Liver (tissue), 9 donors: Measurements from ENCODE around the gene CAMKMT. TPM values are rescaled to one million over a fixed set of nuclear protein-coding genes. Genes with fewer than 3 reads are reported as not detected.

Source experiments
- DNase-seq: peaks from one replicate; pipeline ENCODE4 v3.0.0-alpha.2; 2017; ENCODE audit warnings: low spot score
- H3K27ac ChIP-seq, 2 donors: one replicate each; pipeline ENCODE4 v1.7.0; 2013; ENCODE audit warnings: inconsistent platforms in 2 of 2, low read length in 2 of 2, control low read depth in 1 of 2, low read depth in 1 of 2, mild to moderate bottlenecking in 1 of 2
- H3K27me3 ChIP-seq, 4 donors: one replicate each; pipeline versions ENCODE4 v1.6.1 to v1.7.0; 2013; ENCODE audit warnings: low read length in 3 of 4, inconsistent platforms in 1 of 4, mild to moderate bottlenecking in 1 of 4, moderate library complexity in 1 of 4; ENCODE audit not compliant: control insufficient read depth in 4 of 4, insufficient read depth in 4 of 4
- H3K36me3 ChIP-seq, 4 donors: one replicate each; pipeline versions ENCODE4 v1.6.1 to v1.7.0; 2013; ENCODE audit warnings: low read length in 3 of 4, mild to moderate bottlenecking in 3 of 4, low read depth in 1 of 4, moderate library complexity in 1 of 4; ENCODE audit not compliant: control insufficient read depth in 4 of 4, insufficient read depth in 3 of 4
- H3K4me1 ChIP-seq, 4 donors: one replicate each; pipeline versions ENCODE4 v1.6.1 to v1.7.0; 2013; ENCODE audit warnings: low read length in 3 of 4, mild to moderate bottlenecking in 3 of 4, moderate library complexity in 1 of 4; ENCODE audit not compliant: control insufficient read depth in 4 of 4, insufficient read depth in 4 of 4
- H3K4me3 ChIP-seq, 3 donors: one replicate each; pipeline versions ENCODE4 v1.6.1 to v1.7.0; 2013; ENCODE audit warnings: low read length in 3 of 3, control low read depth in 1 of 3, low read depth in 1 of 3, mild to moderate bottlenecking in 1 of 3
- H3K9ac ChIP-seq, 2 donors: one replicate each; pipeline ENCODE4 v1.7.0; 2013; ENCODE audit warnings: low read length in 2 of 2, mild to moderate bottlenecking in 2 of 2, moderate library complexity in 2 of 2, control low read depth in 1 of 2, low read depth in 1 of 2
- H3K9me3 ChIP-seq, 4 donors: one replicate each; pipeline versions ENCODE4 v1.6.1 to v1.7.0; 2013; ENCODE audit warnings: low read length in 3 of 4; ENCODE audit not compliant: control insufficient read depth in 4 of 4
- EGR1 ChIP-seq, 2 donors: IDR thresholded peaks; 2 replicates each; pipeline ENCODE4 v1.6.1; 2016 to 2018; ENCODE audit warnings: antibody characterized with exemption in 2 of 2, low read depth in 2 of 2
- GABPA ChIP-seq, 2 donors: IDR thresholded peaks in 1 of 2; conservative IDR thresholded peaks in 1 of 2; 2 replicates each; pipeline ENCODE4 v1.6.1; 2016; ENCODE audit warnings: antibody characterized with exemption in 2 of 2, mild to moderate bottlenecking in 1 of 2, moderate library complexity in 1 of 2
- HNF4A ChIP-seq, 2 donors: conservative IDR thresholded peaks; 2 replicates each; pipeline ENCODE4 v1.6.1; 2016; ENCODE audit warnings: antibody characterized with exemption in 2 of 2, mild to moderate bottlenecking in 2 of 2
- JUND ChIP-seq, 2 donors: IDR thresholded peaks; 2 replicates each; pipeline ENCODE4 v1.6.1; 2016; ENCODE audit warnings: antibody characterized with exemption in 2 of 2
- MAX ChIP-seq: IDR thresholded peaks from 2 replicates; pipeline ENCODE4 v1.6.1; 2016; ENCODE audit warnings: antibody characterized with exemption
- NR2F2 ChIP-seq: IDR thresholded peaks from 2 replicates; pipeline ENCODE4 v1.6.1; 2016; ENCODE audit warnings: antibody characterized with exemption
- RXRA ChIP-seq, 2 donors: IDR thresholded peaks; 2 replicates each; pipeline ENCODE4 v1.6.1; 2017 to 2018; ENCODE audit warnings: antibody characterized with exemption in 2 of 2, mild to moderate bottlenecking in 1 of 2
- SP1 ChIP-seq: IDR thresholded peaks from 2 replicates; pipeline ENCODE4 v1.6.1; 2018; ENCODE audit warnings: antibody characterized with exemption, mild to moderate bottlenecking
- TAF1 ChIP-seq: conservative IDR thresholded peaks from 2 replicates; pipeline ENCODE4 v1.6.1; 2016; ENCODE audit warnings: antibody characterized with exemption, mild to moderate bottlenecking
- YY1 ChIP-seq: IDR thresholded peaks from 2 replicates; pipeline ENCODE4 v1.6.1; 2016; ENCODE audit warnings: antibody characterized with exemption, mild to moderate bottlenecking
- ZBTB33 ChIP-seq: IDR thresholded peaks from 2 replicates; pipeline ENCODE4 v1.6.1; 2016; ENCODE audit warnings: antibody characterized with exemption
- WGBS: extraction: QIAGEN DNeasy Blood & Tissue Kit; methylation state at CpG from one replicate; pipeline ENCODE4 v1.1.7; 2013; 5-methylcytosine and 5-hydroxymethylcytosine counted together
- polyA plus RNA-seq, 2 donors: library from polyadenylated mRNA; stranded (reverse) in 1 of 2; unstranded in 1 of 2; fragments of 200-250 nt in 1 of 2; fragments of >200 nt in 1 of 2; fragmentation: Nextera tagmentation in 1 of 2; extraction: Ambion mirVana in 1 of 2; gene quantifications; one replicate each; pipeline versions ENCODE4 v1.2.1 to v1.2.3, GENCODE V29; 2013 to 2015
- total RNA-seq, 2 donors: library from RNA; depleted of rRNA; stranded (reverse); fragments of >200 nt; gene quantifications; one replicate each; pipeline ENCODE4 v1.2.3, GENCODE V29; 2014
- TF ChIP-seq, protein P1 (sequence below): fragments of 150-350 bp; IDR thresholded peaks from 2 replicates; pipeline ENCODE4 v1.5.1; 2017; ENCODE audit warnings: improper control_type of control experiment, low read depth, low read length; ENCODE audit not compliant: missing input control
- TF ChIP-seq, protein P2 (sequence below): IDR thresholded peaks from 2 replicates; pipeline ENCODE4 v1.6.1; 2016; ENCODE audit warnings: antibody characterized with exemption
- TF ChIP-seq, protein P3 (sequence below): IDR thresholded peaks from 2 replicates; pipeline ENCODE4 v1.6.1; 2016; ENCODE audit warnings: antibody characterized with exemption, mild to moderate bottlenecking
- donor health status: healthy.
- donor health status: healthy.
- donor health status: healthy.
- donor health status: healthy.
- donor health status: healthy.

CAMKMT gene
- total and polyA plus RNA-seq, 4 donors = 1.5 to 12.7 (median 7.1) TPM

DNA sequence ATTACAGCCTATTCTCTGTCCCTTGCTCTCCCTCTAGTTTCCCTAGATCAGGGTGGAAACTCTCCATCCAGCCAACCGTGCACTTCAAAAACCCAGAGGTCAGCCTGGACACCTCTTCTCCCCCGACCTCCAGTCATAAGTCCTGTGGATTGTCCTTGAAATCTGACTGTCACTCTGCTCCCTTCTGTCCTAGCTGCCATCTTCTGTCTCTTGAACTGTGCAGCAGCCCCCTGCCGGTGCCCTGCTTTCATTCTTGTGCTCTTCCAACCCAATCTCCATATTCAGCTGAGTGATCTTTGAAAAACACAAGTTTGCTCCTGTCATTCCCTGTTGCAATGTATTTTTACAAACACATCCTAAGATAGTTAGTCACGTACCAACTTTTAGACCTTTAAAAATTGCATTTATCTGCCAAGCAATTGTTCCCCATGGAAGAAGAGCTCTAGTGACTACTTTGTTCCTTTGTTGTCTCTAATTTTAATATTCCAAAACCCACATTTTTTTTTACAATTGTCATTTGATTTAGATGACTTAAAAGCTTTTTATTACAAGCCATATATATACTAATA lies 254.3 kb downstream of the CAMKMT start:
- H3K4me1 ChIP-seq = peaks cover 0 to 7% (median 3%) of the 10 kb centered on the region in 4 donors
- H3K9me3 ChIP-seq = no peaks in the 10 kb centered on the region
- WGBS = 85% methylated on average over 4 of the region's 4 CpGs
- H3K4me3 ChIP-seq = no peak overlapping the region
- DNase-seq = no peak
- no peak overlapping the region for H3K27ac ChIP-seq
- H3K27me3 ChIP-seq = no peaks in the 10 kb centered on the region
- no peaks in the 10 kb centered on the region for H3K36me3 ChIP-seq
- TF ChIP-seq NR2F2 = no peak
- TF ChIP-seq GABPA (IDR thresholded peaks at IDR 0.05 in 1 of 2, conservative IDR thresholded peaks at IDR 0.05 in 1 of 2) = no peak
- TF ChIP-seq, protein P1, sequence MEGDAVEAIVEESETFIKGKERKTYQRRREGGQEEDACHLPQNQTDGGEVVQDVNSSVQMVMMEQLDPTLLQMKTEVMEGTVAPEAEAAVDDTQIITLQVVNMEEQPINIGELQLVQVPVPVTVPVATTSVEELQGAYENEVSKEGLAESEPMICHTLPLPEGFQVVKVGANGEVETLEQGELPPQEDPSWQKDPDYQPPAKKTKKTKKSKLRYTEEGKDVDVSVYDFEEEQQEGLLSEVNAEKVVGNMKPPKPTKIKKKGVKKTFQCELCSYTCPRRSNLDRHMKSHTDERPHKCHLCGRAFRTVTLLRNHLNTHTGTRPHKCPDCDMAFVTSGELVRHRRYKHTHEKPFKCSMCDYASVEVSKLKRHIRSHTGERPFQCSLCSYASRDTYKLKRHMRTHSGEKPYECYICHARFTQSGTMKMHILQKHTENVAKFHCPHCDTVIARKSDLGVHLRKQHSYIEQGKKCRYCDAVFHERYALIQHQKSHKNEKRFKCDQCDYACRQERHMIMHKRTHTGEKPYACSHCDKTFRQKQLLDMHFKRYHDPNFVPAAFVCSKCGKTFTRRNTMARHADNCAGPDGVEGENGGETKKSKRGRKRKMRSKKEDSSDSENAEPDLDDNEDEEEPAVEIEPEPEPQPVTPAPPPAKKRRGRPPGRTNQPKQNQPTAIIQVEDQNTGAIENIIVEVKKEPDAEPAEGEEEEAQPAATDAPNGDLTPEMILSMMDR = no peak
- no peak for TF ChIP-seq TAF1
- TF ChIP-seq, protein P2, sequence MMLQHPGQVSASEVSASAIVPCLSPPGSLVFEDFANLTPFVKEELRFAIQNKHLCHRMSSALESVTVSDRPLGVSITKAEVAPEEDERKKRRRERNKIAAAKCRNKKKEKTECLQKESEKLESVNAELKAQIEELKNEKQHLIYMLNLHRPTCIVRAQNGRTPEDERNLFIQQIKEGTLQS = no peak
- no peak for TF ChIP-seq HNF4A (conservative IDR thresholded peaks at IDR 0.05)
- no peak for TF ChIP-seq SP1
- TF ChIP-seq YY1 = no peak
- TF ChIP-seq MAX = no peak
- H3K9ac ChIP-seq = no peak overlapping the region

DNA sequence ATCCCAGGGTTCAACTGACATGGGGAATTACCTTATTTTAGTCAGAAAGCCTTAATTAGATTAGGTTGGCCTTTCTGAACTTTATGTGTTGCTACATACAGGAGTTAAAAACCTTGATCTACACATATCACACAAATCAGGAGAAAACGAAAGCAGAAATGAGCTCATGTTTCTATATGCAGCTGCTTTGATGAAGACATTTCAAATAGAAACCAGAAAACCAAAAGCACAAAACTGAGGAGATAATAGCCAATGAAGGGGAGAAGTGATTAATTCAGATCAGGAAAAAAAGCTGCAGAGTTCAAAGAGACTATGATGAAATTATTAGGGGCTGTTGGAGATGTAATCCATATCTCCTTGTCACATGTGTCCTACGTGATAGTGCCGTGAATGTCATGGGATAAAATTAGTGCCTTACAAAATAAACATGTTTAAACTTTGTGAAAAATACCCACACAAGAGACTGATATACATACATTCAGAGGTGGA lies 255.0 kb downstream of the CAMKMT start:
- no peak for DNase-seq
- Histone ChIP-seq H3K9me3 (no peaks in the 10 kb centered on the region), H3K27me3 (no peaks in the 10 kb centered on the region), H3K9ac (peak overlapping the region in 1 of 2 donors; percentile 58), H3K4me3 (peak overlapping the region in 2 of 3 donors; percentile 7 to 20), H3K27ac (no peak overlapping the region), H3K36me3 (no peaks in the 10 kb centered on the region), H3K4me1 (peaks cover 0 to 7% (median 3%) of the 10 kb centered on the region in 4 donors)
- TF ChIP-seq, protein P2 = no peak
- TF ChIP-seq EGR1 (IDR thresholded peaks at IDR 0.05; ENCODE audit: low read depth in 2 of 2) (no peak), GABPA (IDR thresholded peaks at IDR 0.05 in 1 of 2, conservative IDR thresholded peaks at IDR 0.05 in 1 of 2) (no peak)
- WGBS = 39% methylated on average over 3 of the region's 3 CpGs

DNA sequence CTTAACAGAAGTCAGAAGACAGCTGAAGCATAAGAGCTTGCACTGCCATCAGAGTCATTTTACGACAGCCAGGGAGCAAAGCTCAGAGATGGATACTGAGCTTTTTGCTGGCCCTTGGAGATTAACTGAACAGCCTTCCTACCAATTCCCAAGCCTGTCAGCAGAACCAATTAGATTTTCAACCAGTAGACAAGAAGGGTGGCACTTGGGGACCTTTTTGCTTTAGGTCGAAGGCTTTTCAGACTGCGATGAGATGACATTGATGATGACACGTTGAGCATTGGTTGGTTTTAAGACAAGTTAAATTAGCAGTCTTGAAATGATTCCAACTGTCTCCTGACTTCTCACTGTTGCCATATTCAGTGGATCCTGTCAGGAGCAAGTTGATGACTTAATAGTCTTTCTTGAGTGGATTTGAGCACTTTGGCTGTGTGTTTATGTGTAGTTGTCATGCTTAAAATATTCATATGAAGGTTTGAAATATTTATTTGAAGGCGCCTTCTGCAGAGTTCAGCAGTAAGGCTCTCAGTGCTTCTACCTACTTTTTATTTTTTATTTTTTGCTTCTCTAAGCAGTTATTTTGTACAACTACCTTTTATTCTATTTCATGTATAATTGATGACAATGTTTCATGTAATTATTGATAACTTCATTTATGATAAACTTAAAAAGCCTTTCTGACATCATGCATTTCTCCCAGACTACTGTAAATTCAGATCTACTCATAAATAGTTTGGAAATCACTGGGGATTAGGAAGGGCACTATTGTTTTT lies 256.7 kb downstream of the CAMKMT start:
- Histone ChIP-seq H3K4me3 (no peak overlapping the region), H3K9ac (no peak overlapping the region), H3K27me3 (no peaks in the 10 kb centered on the region), H3K9me3 (no peaks in the 10 kb centered on the region), H3K27ac (no peak overlapping the region), H3K36me3 (no peaks in the 10 kb centered on the region), H3K4me1 (peaks cover 0 to 7% (median 3%) of the 10 kb centered on the region in 4 donors)
- no peak for TF ChIP-seq GABPA (IDR thresholded peaks at IDR 0.05 in 1 of 2, conservative IDR thresholded peaks at IDR 0.05 in 1 of 2)
- no peak for TF ChIP-seq YY1
- no peak for TF ChIP-seq ZBTB33
- no peak for TF ChIP-seq RXRA (IDR thresholded peaks at IDR 0.05)
- no peak for TF ChIP-seq MAX
- no peak for TF ChIP-seq JUND (IDR thresholded peaks at IDR 0.05)
- TF ChIP-seq, protein P3, sequence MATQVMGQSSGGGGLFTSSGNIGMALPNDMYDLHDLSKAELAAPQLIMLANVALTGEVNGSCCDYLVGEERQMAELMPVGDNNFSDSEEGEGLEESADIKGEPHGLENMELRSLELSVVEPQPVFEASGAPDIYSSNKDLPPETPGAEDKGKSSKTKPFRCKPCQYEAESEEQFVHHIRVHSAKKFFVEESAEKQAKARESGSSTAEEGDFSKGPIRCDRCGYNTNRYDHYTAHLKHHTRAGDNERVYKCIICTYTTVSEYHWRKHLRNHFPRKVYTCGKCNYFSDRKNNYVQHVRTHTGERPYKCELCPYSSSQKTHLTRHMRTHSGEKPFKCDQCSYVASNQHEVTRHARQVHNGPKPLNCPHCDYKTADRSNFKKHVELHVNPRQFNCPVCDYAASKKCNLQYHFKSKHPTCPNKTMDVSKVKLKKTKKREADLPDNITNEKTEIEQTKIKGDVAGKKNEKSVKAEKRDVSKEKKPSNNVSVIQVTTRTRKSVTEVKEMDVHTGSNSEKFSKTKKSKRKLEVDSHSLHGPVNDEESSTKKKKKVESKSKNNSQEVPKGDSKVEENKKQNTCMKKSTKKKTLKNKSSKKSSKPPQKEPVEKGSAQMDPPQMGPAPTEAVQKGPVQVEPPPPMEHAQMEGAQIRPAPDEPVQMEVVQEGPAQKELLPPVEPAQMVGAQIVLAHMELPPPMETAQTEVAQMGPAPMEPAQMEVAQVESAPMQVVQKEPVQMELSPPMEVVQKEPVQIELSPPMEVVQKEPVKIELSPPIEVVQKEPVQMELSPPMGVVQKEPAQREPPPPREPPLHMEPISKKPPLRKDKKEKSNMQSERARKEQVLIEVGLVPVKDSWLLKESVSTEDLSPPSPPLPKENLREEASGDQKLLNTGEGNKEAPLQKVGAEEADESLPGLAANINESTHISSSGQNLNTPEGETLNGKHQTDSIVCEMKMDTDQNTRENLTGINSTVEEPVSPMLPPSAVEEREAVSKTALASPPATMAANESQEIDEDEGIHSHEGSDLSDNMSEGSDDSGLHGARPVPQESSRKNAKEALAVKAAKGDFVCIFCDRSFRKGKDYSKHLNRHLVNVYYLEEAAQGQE = no peak
- TF ChIP-seq EGR1 (IDR thresholded peaks at IDR 0.05; ENCODE audit: low read depth in 2 of 2) = no peak
- 93% methylated on average over 5 of the region's 5 CpGs for WGBS
- DNase-seq = no peak
